GM19324 (cell line): ENCODE data around the gene SYT14.
"Not testable (repeated sequence)": the region's sequence is repeated elsewhere in the genome, so short reads cannot be mapped to it uniquely, and the experiment has no call there.

Experiments used
- ATAC-seq: cut with Tn5 transposase; IDR thresholded peaks from one replicate; pipeline ENCODE4 v1.9.1; 2021; ENCODE audit warnings: mild to moderate bottlenecking, moderate library complexity; ENCODE audit not compliant: unreplicated experiment, low FRiP score

SYT14 gene

GRCh38 chr1:209937996-209938959 is at the start of gene SYT14:
TSS of gene SYT14 (plus strand) at chr1:209938217. CDS start at chr1:209938265, 48 bp downstream.
- no peak for ATAC-seq

- ATAC-seq: not testable (repeated sequence)
These were observed 49.5 kb upstream of the SYT14 start for GRCh38 chr1:209888291-209889076.

DNA sequence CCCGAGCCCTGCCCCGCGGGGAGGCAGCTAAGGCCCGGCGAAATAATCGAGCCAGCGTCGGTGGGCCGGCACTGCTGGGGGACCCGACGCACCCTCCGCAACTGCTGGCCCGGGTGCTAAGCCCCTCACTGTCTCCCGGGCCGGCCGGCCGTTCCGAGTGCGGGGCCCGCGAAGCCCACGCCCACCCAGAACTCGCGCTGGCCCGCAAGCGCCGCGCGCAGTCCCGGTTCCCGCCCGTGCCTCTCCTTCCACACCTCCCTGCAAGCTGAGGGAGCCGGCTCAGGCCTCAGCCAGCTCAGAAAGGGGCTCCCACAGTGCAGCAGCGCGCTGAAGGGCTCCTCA is 49.0 kb upstream of the SYT14 start:
- no peak for ATAC-seq

DNA sequence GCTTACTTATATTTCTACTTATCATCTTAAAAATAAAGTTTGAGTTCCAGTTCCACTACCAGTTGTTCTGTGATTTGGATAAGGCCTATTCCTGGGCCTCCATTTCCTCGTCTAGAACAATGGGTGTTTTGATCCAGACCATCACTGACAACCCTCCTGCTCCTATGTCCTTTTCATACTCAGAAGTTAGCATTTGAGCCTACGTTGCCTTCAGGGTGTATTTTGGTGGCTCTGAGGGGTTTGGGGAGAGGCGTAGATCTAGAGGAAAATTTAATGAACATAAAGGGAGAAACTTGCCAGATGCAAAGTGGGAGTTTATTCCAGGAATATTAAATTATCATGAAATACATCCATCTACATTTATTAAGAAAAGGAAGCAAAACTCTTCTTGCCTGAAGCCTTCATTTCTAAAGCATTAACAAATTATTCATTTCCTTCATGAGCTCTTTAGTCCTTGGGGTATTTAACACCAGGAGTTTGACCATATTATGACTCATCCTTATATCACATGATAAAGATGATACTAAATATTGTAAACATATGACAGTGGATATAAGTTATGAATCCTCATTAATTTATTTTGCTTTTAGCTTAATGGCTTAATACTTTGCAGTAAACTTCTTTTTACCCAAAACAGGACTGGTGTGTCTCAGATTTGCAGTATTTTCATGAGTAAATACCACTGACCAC is 47.2 kb upstream of the SYT14 start:
- no peak for ATAC-seq

DNA sequence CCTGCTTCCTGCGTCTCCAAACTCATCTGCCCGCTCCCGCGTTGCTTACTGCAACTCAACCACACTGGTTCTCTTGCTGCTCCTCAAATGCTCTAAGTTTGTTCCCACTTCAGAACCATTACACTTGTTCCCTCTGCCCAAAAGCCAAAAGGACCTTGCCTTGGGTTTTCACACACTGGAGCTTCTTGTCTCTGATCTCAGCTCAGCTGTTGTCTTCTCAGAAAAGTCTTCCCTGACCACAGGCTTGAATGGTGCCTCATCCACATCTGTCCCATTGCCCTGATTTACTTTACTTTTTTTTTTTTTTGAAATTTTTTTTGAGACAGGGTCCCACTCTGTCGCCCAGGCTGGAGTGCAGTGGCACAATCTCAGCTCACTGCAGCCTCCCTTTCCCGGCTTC is 44.3 kb upstream of the SYT14 start:
- no peak for ATAC-seq

DNA sequence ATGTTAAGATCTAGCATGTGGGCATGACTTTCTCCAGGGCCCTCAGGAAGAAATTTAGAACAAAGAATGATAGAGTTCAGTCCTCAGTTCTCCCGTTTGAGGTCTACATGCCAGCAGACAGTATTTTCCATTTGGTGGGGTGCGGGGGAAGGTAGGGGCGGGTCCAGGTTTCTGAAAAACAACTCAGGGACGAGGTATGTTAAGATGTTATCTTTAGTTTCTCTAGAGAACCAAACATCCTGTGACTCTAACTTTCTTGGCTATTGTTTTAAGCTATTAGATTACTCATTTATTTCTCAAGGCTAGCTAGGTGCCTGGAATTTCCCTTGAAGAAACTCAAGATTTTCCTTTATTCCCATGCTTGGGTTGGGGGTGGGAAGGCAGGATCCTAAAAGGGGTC is 42.3 kb upstream of the SYT14 start:
- ATAC-seq: no peak

DNA sequence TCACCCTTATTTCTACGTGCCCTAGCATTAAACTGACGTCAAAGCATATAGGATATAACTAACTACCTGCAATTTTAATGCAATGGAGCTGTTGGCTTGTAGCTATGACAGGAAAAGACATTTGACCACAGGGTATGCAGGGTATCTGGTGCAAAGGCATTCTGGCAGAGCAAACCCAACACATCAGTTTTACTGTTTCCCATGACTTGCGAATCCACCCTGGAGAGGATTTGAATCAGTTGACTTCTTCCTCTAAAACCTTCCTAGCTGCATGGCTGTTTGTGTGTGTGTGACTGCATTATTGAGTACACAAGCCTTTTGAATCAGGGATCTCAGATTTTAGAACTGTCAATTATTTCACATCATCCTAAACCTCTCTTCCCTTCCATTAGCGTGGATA is 41.7 kb upstream of the SYT14 start:
- no peak for ATAC-seq

DNA sequence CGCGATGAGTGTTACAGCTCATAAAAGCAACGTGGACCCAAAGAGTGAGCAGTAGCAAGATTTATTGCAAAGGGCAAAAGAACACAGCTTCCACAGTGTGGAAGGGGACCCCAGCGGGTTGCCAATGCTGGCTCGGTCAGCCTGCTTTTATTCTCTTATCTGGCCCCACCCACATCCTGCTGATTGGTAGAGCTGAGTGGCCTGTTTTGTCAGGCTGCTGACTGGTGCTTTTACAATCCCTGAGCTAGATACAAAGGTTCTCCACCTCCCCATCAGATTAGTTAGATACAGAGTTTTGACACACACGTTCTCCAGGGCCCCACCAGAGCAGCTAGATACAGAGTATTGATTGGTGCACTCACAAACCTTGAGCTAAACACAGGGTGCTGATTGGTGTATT is 39.7 kb upstream of the SYT14 start:
- ATAC-seq: not testable (repeated sequence)

DNA sequence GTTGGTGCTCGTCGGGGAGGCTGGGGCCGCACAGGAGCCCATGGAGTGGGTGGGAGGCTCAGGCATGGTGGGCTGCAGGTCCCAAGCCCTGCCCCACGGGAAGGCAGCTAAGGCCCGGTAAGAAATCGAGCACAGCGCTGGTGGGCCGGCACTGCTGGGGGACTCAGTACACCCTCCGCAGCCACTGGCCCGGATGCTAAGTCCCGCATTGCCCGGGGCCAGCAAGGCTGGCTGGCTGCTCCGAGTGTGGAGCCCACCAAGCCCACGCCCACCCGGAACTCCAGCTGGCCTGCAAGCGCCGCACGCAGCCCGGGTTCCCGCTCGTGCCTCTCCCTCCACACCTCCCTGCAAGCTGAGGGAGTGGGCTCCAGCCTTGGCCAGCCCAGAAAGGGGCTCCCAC is 39.2 kb upstream of the SYT14 start:
- ATAC-seq: not testable (repeated sequence)

- ATAC-seq: no peak
These were observed 38.1 kb upstream of the SYT14 start for GRCh38 chr1:209899948-209900347.

GRCh38 chr1:209900734-209901133 is 37.3 kb upstream of the SYT14 start:
- ATAC-seq: no peak

- no peak for ATAC-seq
These were observed 36.8 kb upstream of the SYT14 start for GRCh38 chr1:209901211-209901610.

- ATAC-seq: not testable (repeated sequence)
These were observed 33.2 kb upstream of the SYT14 start for GRCh38 chr1:209904774-209905173.

GRCh38 chr1:209911746-209912145 is 26.3 kb upstream of the SYT14 start:
- ATAC-seq: no peak

- no peak for ATAC-seq
These were observed 25.7 kb upstream of the SYT14 start for GRCh38 chr1:209912306-209912705.

DNA sequence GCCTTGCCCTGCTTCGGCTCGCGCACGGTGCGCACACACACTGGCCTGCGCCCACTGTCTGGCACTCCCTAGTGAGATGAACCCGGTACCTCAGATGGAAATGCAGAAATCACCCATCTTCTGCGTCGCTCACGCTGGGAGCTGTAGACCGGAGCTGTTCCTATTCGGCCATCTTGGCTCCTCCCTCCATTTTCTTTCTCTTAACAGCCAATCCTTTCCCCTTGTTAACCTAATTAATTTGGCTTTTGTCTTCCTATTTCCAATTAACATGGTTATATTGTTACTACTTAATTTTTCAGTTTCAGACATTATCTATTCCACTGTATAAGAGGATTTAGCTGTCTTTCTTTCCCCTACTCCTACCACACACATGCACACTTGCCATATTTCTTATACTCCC is 18.4 kb upstream of the SYT14 start:
- ATAC-seq: not testable (repeated sequence)

DNA sequence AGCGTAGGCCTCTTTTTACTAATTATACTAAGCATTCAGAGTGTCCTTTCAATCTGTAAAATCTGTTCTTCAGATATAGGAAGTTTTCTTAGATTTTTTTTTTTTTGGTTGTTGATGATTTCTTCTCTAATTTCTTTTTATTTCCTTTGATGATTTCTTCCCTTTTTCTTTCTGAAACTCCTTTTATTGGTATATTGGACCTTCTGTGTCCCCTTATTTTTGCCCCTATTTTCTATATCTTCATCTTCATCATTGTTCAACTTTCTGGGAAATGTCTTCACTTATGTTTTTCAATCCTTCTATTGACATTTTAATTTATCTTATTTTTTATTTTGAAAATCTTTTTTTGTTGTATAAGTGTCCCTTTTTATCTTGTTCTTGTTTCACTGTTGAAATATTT is 17.2 kb upstream of the SYT14 start:
- no peak for ATAC-seq

GRCh38 chr1:209924390-209924789 is 13.6 kb upstream of the SYT14 start:
- no peak for ATAC-seq

- ATAC-seq: no peak
These were observed 12.0 kb upstream of the SYT14 start for GRCh38 chr1:209926045-209926444.

GRCh38 chr1:209927466-209927865 is 10.6 kb upstream of the SYT14 start:
- no peak for ATAC-seq

GRCh38 chr1:209929751-209930150 is 8.3 kb upstream of the SYT14 start:
- ATAC-seq: no peak
